Cardiac muscle cell (in vitro differentiated cells and primary cell): ENCODE results near the gene CARM1. TPM values are rescaled to one million over a fixed set of nuclear protein-coding genes. Genes with fewer than 3 reads are reported as not detected.
"Not testable (repeated sequence)": the region's sequence is repeated elsewhere in the genome, so short reads cannot be mapped to it uniquely, and the experiment has no call there.

Experiments
- DNase-seq, 2 donors: peaks; one replicate each; pipeline versions ENCODE4 v3.0.0 to v3.0.0-alpha.2; 2010 to 2017; ENCODE audit warnings: low read depth in 1 of 2, low spot score in 1 of 2
- H3K27ac ChIP-seq: fragments of 200-600 bp; sonication (generic); 2 replicates; pipeline ENCODE4 v1.5.1; 2016
- H3K27me3 ChIP-seq: fragments of 200-600 bp; sonication (generic); 2 replicates; pipeline ENCODE4 v1.6.0; 2016; ENCODE audit warnings: control low read depth
- H3K36me3 ChIP-seq: fragments of 200-600 bp; sonication (generic); 2 replicates; pipeline ENCODE4 v1.5.1; 2016; ENCODE audit warnings: control low read depth
- H3K4me1 ChIP-seq: fragments of 200-600 bp; sonication (generic); 2 replicates; pipeline ENCODE4 v1.8.1; 2017; ENCODE audit warnings: low read depth, mild to moderate bottlenecking, mixed run types
- H3K4me3 ChIP-seq: fragments of 200-600 bp; sonication (generic); 2 replicates; pipeline ENCODE4 v1.5.1; 2016; ENCODE audit warnings: mild to moderate bottlenecking
- H3K9me3 ChIP-seq: fragments of 200-600 bp; sonication (generic); 2 replicates; pipeline ENCODE4 v1.5.1; 2017; ENCODE audit warnings: low read depth, mild to moderate bottlenecking, control low read depth
- CTCF ChIP-seq: IDR thresholded peaks from 2 replicates; pipeline ENCODE4 v1.5.1; 2012; ENCODE audit warnings: low read depth, mild to moderate bottlenecking, low read length
- polyA plus RNA-seq: library from polyadenylated mRNA; unstranded; fragments of >200 nt; fragmentation: Nextera tagmentation; extraction: Ambion mirVana; gene quantifications from 2 replicates; pipeline ENCODE4 v1.2.1, GENCODE V29; 2016
- total RNA-seq: library from RNA; depleted of rRNA; stranded (reverse); fragments of >200 nt; gene quantifications from 2 replicates; pipeline ENCODE4 v1.2.3, GENCODE V29; 2016

The CARM1 gene
- total and polyA plus RNA-seq, 2 experiments from 2014 or later, result 46.8 to 90.7 TPM

- no peaks in the 10 kb centered on the region for H3K27me3 ChIP-seq
- DNase-seq, result no peak
- H3K4me1 ChIP-seq, result peaks cover 14% of the 10 kb centered on the region
- no peaks in the 10 kb centered on the region for H3K9me3 ChIP-seq
- peak overlapping the region; percentile 17 for H3K4me3 ChIP-seq
- H3K36me3 ChIP-seq, result peaks cover 17% of the 10 kb centered on the region
- H3K27ac ChIP-seq, result peak overlapping the region; percentile 79
- TF ChIP-seq CTCF, result no peak
These were observed 36.1 kb upstream of the CARM1 start for GRCh38 chr19:10835089-10835753.

- peak; percentile 100 for DNase-seq
- H3K27ac ChIP-seq, result peak within 1 kb of the TSS; percentile 100
- H3K4me3 ChIP-seq, result peak within 1 kb of the TSS; percentile 55
- no peaks in the 10 kb centered on the region for H3K27me3 ChIP-seq
- H3K36me3 ChIP-seq, result peaks cover 17% of the 10 kb centered on the region
- H3K9me3 ChIP-seq, result no peaks in the 10 kb centered on the region
- H3K4me1 ChIP-seq, result peaks cover 14% of the 10 kb centered on the region
- TF ChIP-seq CTCF, result peak; percentile 18
These were observed 35.4 kb upstream of the CARM1 start, which contains the start of gene TMED1 for GRCh38 chr19:10835754-10836478. TMED1 (minus strand) TSS chr19:10836212; CDS start chr19:10836191, 21 bp downstream.

GRCh38 chr19:10836479-10837330 is 34.6 kb upstream of the CARM1 start:
- Histone ChIP-seq H3K27me3 (no peaks in the 10 kb centered on the region), H3K9me3 (no peaks in the 10 kb centered on the region), H3K27ac (peak overlapping the region; percentile 100), H3K4me3 (peak overlapping the region; percentile 55), H3K36me3 (peaks cover 17% of the 10 kb centered on the region), H3K4me1 (peaks cover 9% of the 10 kb centered on the region)
- peak; percentile 83 to 91 for DNase-seq
- no peak for TF ChIP-seq CTCF

- DNase-seq, H3K4me3 ChIP-seq, H3K27ac ChIP-seq, H3K4me1 ChIP-seq, H3K9me3 ChIP-seq, H3K27me3 ChIP-seq: not testable (repeated sequence)
- peaks cover 13% of the 10 kb centered on the region for H3K36me3 ChIP-seq
These were observed 33.7 kb upstream of the CARM1 start for GRCh38 chr19:10837649-10838048.

GRCh38 chr19:10838377-10838776 is 33.0 kb upstream of the CARM1 start:
- Histone ChIP-seq H3K9me3 (no peaks in the 10 kb centered on the region), H3K27me3 (no peaks in the 10 kb centered on the region), H3K36me3 (peaks cover 5% of the 10 kb centered on the region), H3K27ac (no peak overlapping the region), H3K4me1 (no peaks in the 10 kb centered on the region), H3K4me3 (no peak overlapping the region)
- no peak for TF ChIP-seq CTCF
- DNase-seq, result no peak
